H1 (cell line): Measurements from ENCODE around the gene KCNN1. TPM values are rescaled to one million over a fixed set of nuclear protein-coding genes. Genes with fewer than 3 reads are reported as not detected.

Source experiments
- CTCF ChIA-PET: fragments of 300-600 bp; sonication (Branson Sonifier 250); formaldehyde crosslinking; loops from one replicate; lab custom pipeline; 2021; ENCODE audit not compliant: partially characterized antibody; lab: Charles Lee
- POLR2A ChIA-PET: fragments of 300-600 bp; sonication (Branson Sonifier 250); formaldehyde crosslinking; loops from one replicate; lab custom pipeline; 2021; ENCODE audit warnings: inconsistent platforms; ENCODE audit not compliant: partially characterized antibody; lab: Charles Lee
- DNase-seq, 2 experiments: peaks; one replicate each; pipeline versions ENCODE4 v3.0.0 to v3.0.0-alpha.2; 2010 to 2022; ENCODE audit warnings: low spot score in 2 of 2, low read depth in 1 of 2, mixed read lengths in 1 of 2
- FAIRE-seq: peaks from 2 replicates; lab custom pipeline; 2011; peaks lifted over from hg19 to GRCh38; lab: Jason Lieb, UNC
- H2AFZ ChIP-seq: 2 replicates; pipeline ENCODE4 v1.8.1; 2012; ENCODE audit warnings: low read length, inconsistent platforms
- H2AK5ac ChIP-seq: 2 replicates; pipeline ENCODE4 v1.6.1; 2013; ENCODE audit warnings: low read depth, low read length
- H2BK120ac ChIP-seq: replicated peaks from 2 replicates; pipeline ENCODE3; 2013; ENCODE audit warnings: low read depth, low read length, inconsistent platforms
- H2BK12ac ChIP-seq: 2 replicates; pipeline ENCODE4 v1.6.1; 2013; ENCODE audit warnings: low read depth, low read length
- H2BK15ac ChIP-seq: 2 replicates; pipeline ENCODE4 v1.6.1; 2013; ENCODE audit warnings: low read length
- H2BK20ac ChIP-seq: 2 replicates; pipeline ENCODE4 v1.6.1; 2013; ENCODE audit warnings: low read length
- H2BK5ac ChIP-seq: 2 replicates; pipeline ENCODE4 v1.6.1; 2013; ENCODE audit warnings: low read depth, low read length
- H3K14ac ChIP-seq: 2 replicates; pipeline ENCODE4 v1.6.1; 2013; ENCODE audit warnings: inconsistent platforms; ENCODE audit not compliant: insufficient read length
- H3K18ac ChIP-seq: 2 replicates; pipeline ENCODE4 v1.6.1; 2013; ENCODE audit warnings: low read length; ENCODE audit errors: extremely low read depth
- H3K23ac ChIP-seq: 2 replicates; pipeline ENCODE4 v1.6.1; 2013; ENCODE audit warnings: inconsistent platforms; ENCODE audit not compliant: insufficient read length
- H3K23me2 ChIP-seq: 2 replicates; pipeline ENCODE4 v1.6.1; 2013; ENCODE audit warnings: low read depth, low read length
- H3K27ac ChIP-seq: 2 replicates; pipeline ENCODE4 v1.6.1; 2011; ENCODE audit warnings: low read depth, low read length, inconsistent platforms
- H3K27me3 ChIP-seq, 4 experiments: replicated peaks in 1 of 4; 1 replicate in 1 of 4; 2 replicates in 3 of 4; pipeline versions ENCODE4 v1.6.1 to v1.8.1; 2011 to 2013; ENCODE audit warnings: low read length in 3 of 4, mild to moderate bottlenecking in 3 of 4, inconsistent platforms in 2 of 4, mixed read lengths in 2 of 4, moderate library complexity in 1 of 4; ENCODE audit not compliant: control insufficient read depth in 3 of 4, insufficient read depth in 3 of 4; ENCODE audit errors: extremely low read depth in 1 of 4
- H3K36me3 ChIP-seq, 4 experiments: 2 replicates each; pipeline versions ENCODE4 v1.6.1 to v1.8.1; 2011 to 2013; ENCODE audit warnings: mild to moderate bottlenecking in 4 of 4, low read length in 3 of 4, moderate library complexity in 2 of 4, control low read depth in 1 of 4, inconsistent platforms in 1 of 4; ENCODE audit not compliant: insufficient read depth in 4 of 4, control insufficient read depth in 2 of 4
- H3K4ac ChIP-seq: replicated peaks from 2 replicates; pipeline ENCODE3; 2013; ENCODE audit warnings: low read length, low read depth, mixed read lengths, inconsistent platforms; ENCODE audit not compliant: insufficient read length
- H3K4me1 ChIP-seq, 4 experiments: replicated peaks in 1 of 4; 1 replicate in 1 of 4; 2 replicates in 3 of 4; pipeline versions ENCODE4 v1.6.1 to v1.8.1; 2011 to 2013; ENCODE audit warnings: low read length in 3 of 4, inconsistent platforms in 2 of 4, mixed read lengths in 1 of 4; ENCODE audit not compliant: insufficient read depth in 4 of 4, control insufficient read depth in 3 of 4
- H3K4me2 ChIP-seq, 2 experiments: 2 replicates each; pipeline versions ENCODE4 v1.6.1 to v1.8.1; 2011 to 2013; ENCODE audit warnings: low read depth in 2 of 2, low read length in 2 of 2, control low read depth in 1 of 2, inconsistent platforms in 1 of 2, mild to moderate bottlenecking in 1 of 2; ENCODE audit not compliant: insufficient read depth in 1 of 2
- H3K4me3 ChIP-seq, 4 experiments: fragments of 200-600, 300-600 bp in 1 of 4; sonication (generic), shearing (Covaris generic), sonication (Bioruptor Twin) in 1 of 4; 2 replicates each; pipeline versions ENCODE4 v1.5.1 to v1.8.1; 2011 to 2016; ENCODE audit warnings: low read length in 4 of 4, low read depth in 3 of 4, control low read depth in 2 of 4, inconsistent platforms in 2 of 4, mild to moderate bottlenecking in 2 of 4, mixed read lengths in 1 of 4, moderate library complexity in 1 of 4; ENCODE audit not compliant: insufficient read depth in 2 of 4; ENCODE audit errors: extremely low read depth in 1 of 4
- H3K56ac ChIP-seq: replicated peaks from 2 replicates; pipeline ENCODE3; 2013; ENCODE audit warnings: low read depth, mild to moderate bottlenecking, mixed read lengths, low read length, inconsistent platforms; ENCODE audit not compliant: insufficient read length
- H3K79me1 ChIP-seq: 2 replicates; pipeline ENCODE4 v1.6.1; 2013; ENCODE audit warnings: low read depth, low read length, control low read depth
- H3K79me2 ChIP-seq, 2 experiments: 2 replicates each; pipeline versions ENCODE4 v1.6.1 to v1.8.1; 2012 to 2013; ENCODE audit warnings: low read length in 2 of 2, mild to moderate bottlenecking in 2 of 2, inconsistent platforms in 1 of 2; ENCODE audit not compliant: insufficient read depth in 2 of 2, control insufficient read depth in 1 of 2
- H3K9ac ChIP-seq, 4 experiments: replicated peaks in 1 of 4; 1 replicate in 1 of 4; 2 replicates in 3 of 4; pipeline versions ENCODE4 v1.6.1 to v1.8.1; 2011 to 2013; ENCODE audit warnings: low read depth in 3 of 4, low read length in 3 of 4, control low read depth in 2 of 4, mild to moderate bottlenecking in 2 of 4, moderate library complexity in 2 of 4, inconsistent platforms in 1 of 4; ENCODE audit errors: extremely low read depth in 1 of 4
- H3K9me3 ChIP-seq, 2 experiments: 2 replicates each; pipeline versions ENCODE4 v1.6.1 to v1.8.1; 2012 to 2013; ENCODE audit warnings: mild to moderate bottlenecking in 2 of 2, moderate library complexity in 2 of 2, control low read depth in 1 of 2, inconsistent platforms in 1 of 2, low read depth in 1 of 2, low read length in 1 of 2, mixed read lengths in 1 of 2; ENCODE audit not compliant: insufficient read depth in 2 of 2
- H4K20me1 ChIP-seq, 2 experiments: replicated peaks in 1 of 2; 2 replicates each; pipeline versions ENCODE3 to v1.8.1; 2011 to 2013; ENCODE audit warnings: inconsistent platforms in 2 of 2, low read length in 2 of 2, mild to moderate bottlenecking in 1 of 2; ENCODE audit not compliant: insufficient read depth in 2 of 2, control insufficient read depth in 1 of 2
- H4K5ac ChIP-seq: 2 replicates; pipeline ENCODE4 v1.6.1; 2013; ENCODE audit warnings: low read length, low read depth, mixed read lengths, inconsistent platforms; ENCODE audit not compliant: insufficient read length
- H4K8ac ChIP-seq: 2 replicates; pipeline ENCODE4 v1.8.0; 2013; ENCODE audit warnings: mild to moderate bottlenecking, moderate library complexity, low read length, inconsistent platforms; ENCODE audit not compliant: insufficient read depth; ENCODE audit errors: extremely low read depth
- H4K91ac ChIP-seq: replicated peaks from 2 replicates; pipeline ENCODE3; 2013; ENCODE audit warnings: low read length, mixed read lengths, inconsistent platforms; ENCODE audit not compliant: insufficient read length
- CEBPB ChIP-seq: IDR thresholded peaks from 2 replicates; pipeline ENCODE4 v1.6.1; 2012; ENCODE audit warnings: low read depth, low read length
- CHD2 ChIP-seq: IDR thresholded peaks from 2 replicates; pipeline ENCODE4 v1.6.1; 2012; ENCODE audit warnings: low read length, improper control_type of control experiment
- EGR1 ChIP-seq: IDR thresholded peaks from 2 replicates; pipeline ENCODE4 v1.6.1; 2011; ENCODE audit warnings: low read depth, low read length, borderline replicate concordance
- GABPA ChIP-seq: IDR thresholded peaks from 2 replicates; pipeline ENCODE4 v1.6.1; 2011; ENCODE audit warnings: mild to moderate bottlenecking, low read length, moderate library complexity, borderline replicate concordance; ENCODE audit not compliant: insufficient read depth
- JUND ChIP-seq: IDR thresholded peaks from 2 replicates; pipeline ENCODE4 v1.6.1; 2011; ENCODE audit warnings: mild to moderate bottlenecking, improper control_type of control experiment, low read length
- KDM4A ChIP-seq: IDR thresholded peaks from one replicate; pipeline ENCODE4 v1.7.1; 2012; ENCODE audit warnings: low read depth, mild to moderate bottlenecking, moderate library complexity, low read length, inconsistent platforms; ENCODE audit not compliant: severe bottlenecking
- KDM5A ChIP-seq: fragments of 200-600 bp; IDR thresholded peaks from 2 replicates; pipeline ENCODE4 v1.7.1; 2012; ENCODE audit warnings: mild to moderate bottlenecking, low read length, inconsistent platforms, mixed read lengths
- RXRA ChIP-seq: IDR thresholded peaks from 2 replicates; pipeline ENCODE4 v1.6.1; 2011; ENCODE audit warnings: low read depth, mild to moderate bottlenecking, low read length, moderate library complexity; ENCODE audit not compliant: insufficient read depth
- SAP30 ChIP-seq: fragments of 300-600 bp; sonication (generic); IDR thresholded peaks from 2 replicates; pipeline ENCODE4 v1.7.1; 2012; ENCODE audit warnings: low read length, moderate library complexity, mild to moderate bottlenecking, inconsistent platforms; ENCODE audit not compliant: insufficient read depth, insufficient replicate concordance
- SIRT6 ChIP-seq: IDR thresholded peaks from one replicate; pipeline ENCODE4 v1.7.1; 2012; ENCODE audit warnings: low read length, inconsistent platforms
- SRF ChIP-seq: IDR thresholded peaks from 2 replicates; pipeline ENCODE4 v1.6.1; 2011; ENCODE audit warnings: mild to moderate bottlenecking, low read depth, low read length, moderate library complexity
- TAF7 ChIP-seq: optimal IDR thresholded peaks from 2 replicates; pipeline ENCODE3; 2011; ENCODE audit warnings: low read depth, mild to moderate bottlenecking, inconsistent platforms, low read length, moderate library complexity, borderline replicate concordance
- TEAD4 ChIP-seq: IDR thresholded peaks from 2 replicates; pipeline ENCODE4 v1.6.1; 2012; ENCODE audit warnings: low read depth, low read length, inconsistent platforms, mixed read lengths
- USF2 ChIP-seq: IDR thresholded peaks from 2 replicates; pipeline ENCODE4 v1.6.1; 2011; ENCODE audit warnings: low read length, improper control_type of control experiment
- WGBS, 2 experiments: shearing (Covaris generic) in 1 of 2; methylation state at CpG; one replicate each; pipeline versions ENCODE4 v1.1.6 to v1.1.7; 2013 to 2015; ENCODE audit warnings: low lambda C conversion rate in 2 of 2, mixed read lengths in 2 of 2, inconsistent platforms in 1 of 2, low coverage in 1 of 2, missing lambda C conversion rate in 1 of 2; ENCODE audit not compliant: insufficient replicate concordance in 2 of 2, insufficient coverage in 1 of 2, insufficient read length in 1 of 2; ENCODE audit errors: extremely low coverage in 1 of 2, missing lambda C conversion rate in 1 of 2; 5-methylcytosine and 5-hydroxymethylcytosine counted together
- polyA plus RNA-seq, 7 experiments: library from polyadenylated mRNA; depleted of rRNA in 3 of 7; stranded (reverse) in 5 of 7; unstranded in 2 of 7; fragments of >200 nt in 5 of 7; fragments of 200-250 nt in 2 of 7; gene quantifications; 1 replicate in 5 of 7; 2 replicates in 1 of 7; 4 replicates in 1 of 7; pipeline versions ENCODE4 v1.2.1 to v1.2.3, GENCODE V29; 2011 to 2013; ENCODE audit warnings: missing spikeins in 2 of 7, mixed read lengths in 2 of 7
- total RNA-seq: library from RNA; stranded (reverse); fragmentation: NEBNext Ultra II Directional; extraction: Animal tissue kit (Norgen Biotek cat#: 25700); gene quantifications from 2 replicates; pipeline ENCODE4 v1.2.1, GENCODE V29; 2021

Gene KCNN1
- total and polyA plus RNA-seq, 2 of the 8 experiments (the other 6 are each of a cell fraction or from before 2014, with no cell fraction given), result 11.0 to 12.5 TPM

- POLR2A ChIA-PET, result no interaction called here
- Histone ChIP-seq H3K56ac (no peak overlapping the region), H3K36me3 (no peaks in the 10 kb centered on the region), H2AFZ (no peak overlapping the region), H3K9ac (no peak overlapping the region), H3K79me1 (no peaks in the 10 kb centered on the region), H3K4me3 (no peak overlapping the region), H2BK15ac (no peak overlapping the region), H4K8ac (no peak overlapping the region), H4K91ac (no peak overlapping the region), H2BK12ac (no peak overlapping the region), H3K23ac (no peak overlapping the region), H3K4me1 (peaks cover 0 to 3% (median 1%) of the 10 kb centered on the region in 4 experiments; a peak in 2 of 7 replicates), H2BK120ac (no peak overlapping the region), H3K18ac (no peak overlapping the region), H4K5ac (no peak overlapping the region), H2BK5ac (no peak overlapping the region), H3K4me2 (no peak overlapping the region), H2BK20ac (no peak overlapping the region), H3K4ac (no peak overlapping the region), H4K20me1 (peaks cover 0 to 1% of the 10 kb centered on the region in 2 experiments), H3K14ac (no peak overlapping the region), H3K23me2 (0 out of 2 replicates have a peak, but pooled peaks cover 2% of the 10 kb centered on the region), H3K27ac (no peak overlapping the region), H3K27me3 (no peaks in the 10 kb centered on the region), H3K79me2 (no peaks in the 10 kb centered on the region), H2AK5ac (no peak overlapping the region), H3K9me3 (no peaks in the 10 kb centered on the region)
- FAIRE-seq (no peak), DNase-seq (no peak)
- CTCF ChIA-PET, result interaction anchor here (0.9 to 1.0 kb wide), 4 partner anchors 17 to 167 kb away, joined by 3 read pairs; no protein-coding TSS in a partner anchor
- WGBS, 2 experiments, result 93% methylated on average over 3 of the region's 3 CpGs; no CpG with 5 or more reads in 1 of the 2 experiments
- no peak for TF ChIP-seq GABPA
- no peak for TF ChIP-seq KDM4A
- TF ChIP-seq CHD2, result no peak
- TF ChIP-seq RXRA, result no peak
- no peak for TF ChIP-seq CEBPB
- TF ChIP-seq EGR1, result no peak
- no peak for TF ChIP-seq JUND
- TF ChIP-seq TEAD4, result no peak
- no peak for TF ChIP-seq KDM5A
- TF ChIP-seq SRF, result no peak
- TF ChIP-seq USF2, result no peak
- no peak for TF ChIP-seq SAP30
- TF ChIP-seq TAF7, result no peak
- TF ChIP-seq SIRT6, result no peak
Measured at GRCh38 chr19:18043676-18044075, 76.8 kb downstream of the KCNN1 start.
